Measurements from ENCODE around the gene UMODL1. TPM values are rescaled to one million over a fixed set of nuclear protein-coding genes. Genes with fewer than 3 reads are reported as not detected.

Gene UMODL1
- total and polyA plus RNA-seq, 8 donors, result 0.10 to 0.69 (median 0.48) TPM; not detected in 1

GRCh38 chr21:42025376-42026081 is 45.6 kb upstream of the UMODL1 start:
- Histone ChIP-seq H3K4me1 (no peaks in the 10 kb centered on the region), H3K27me3 (no peaks in the 10 kb centered on the region), H3K9me3 (no peaks in the 10 kb centered on the region), H3K36me3 (no peaks in the 10 kb centered on the region), H3K27ac (peak overlapping the region in 1 of 2 donors; percentile 7), H3K4me3 (no peak overlapping the region)
- peak; percentile 68 for ATAC-seq
- peak in 1 of 4 donors; percentile 37 for DNase-seq
- intact Hi-C loops (cut with DNase I), result no loop called here
- TF ChIP-seq CTCF (IDR thresholded peaks at IDR 0.05), result no peak

GRCh38 chr21:42026082-42026435 is 45.1 kb upstream of the UMODL1 start:
- intact Hi-C loops (cut with DNase I), result no loop called here
- no peaks in the 10 kb centered on the region for H3K27me3 ChIP-seq
- H3K4me3 ChIP-seq, result no peak overlapping the region
- no peaks in the 10 kb centered on the region for H3K36me3 ChIP-seq
- H3K4me1 ChIP-seq, result no peaks in the 10 kb centered on the region
- peak overlapping the region in 1 of 2 donors; percentile 7 for H3K27ac ChIP-seq
- ATAC-seq (peak; percentile 15), DNase-seq (no peak)
- no peak for TF ChIP-seq CTCF (IDR thresholded peaks at IDR 0.05)
- no peaks in the 10 kb centered on the region for H3K9me3 ChIP-seq

GRCh38 chr21:42027085-42027821 is 43.9 kb upstream of the UMODL1 start:
- Histone ChIP-seq H3K9me3 (no peaks in the 10 kb centered on the region), H3K27ac (no peak overlapping the region), H3K4me3 (no peak overlapping the region), H3K36me3 (no peaks in the 10 kb centered on the region), H3K27me3 (no peaks in the 10 kb centered on the region), H3K4me1 (no peaks in the 10 kb centered on the region)
- DNase-seq (no peak), ATAC-seq (no peak)
- intact Hi-C loops (cut with DNase I), result no loop called here
- no peak for TF ChIP-seq CTCF (IDR thresholded peaks at IDR 0.05)

- intact Hi-C loops (cut with DNase I), result no loop called here
- TF ChIP-seq CTCF (IDR thresholded peaks at IDR 0.05), result no peak
- no peak overlapping the region for H3K27ac ChIP-seq
- H3K9me3 ChIP-seq, result no peaks in the 10 kb centered on the region
- no peak for DNase-seq
- ATAC-seq, result no peak
- no peaks in the 10 kb centered on the region for H3K27me3 ChIP-seq
- no peaks in the 10 kb centered on the region for H3K36me3 ChIP-seq
- H3K4me3 ChIP-seq, result no peak overlapping the region
- no peaks in the 10 kb centered on the region for H3K4me1 ChIP-seq
Observed at GRCh38 chr21:42027822-42028765, 43.0 kb upstream of the UMODL1 start.
